ENCODE results near the gene LCE3B. TPM values are rescaled to one million over a fixed set of nuclear protein-coding genes. Genes with fewer than 3 reads are reported as not detected.
"Not testable (repeated sequence)": the region's sequence is repeated elsewhere in the genome, so short reads cannot be mapped to it uniquely, and the experiment has no call there.

The LCE3B gene, protein sequence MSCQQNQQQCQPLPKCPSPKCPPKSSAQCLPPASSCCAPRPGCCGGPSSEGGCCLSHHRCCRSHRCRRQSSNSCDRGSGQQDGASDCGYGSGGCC
- not detected for polyA plus RNA-seq (2013, experiment 1 of 4)
- polyA plus RNA-seq (2013, experiment 2 of 4), result not detected
- polyA plus RNA-seq (2013, experiment 3 of 4), result not detected
- not detected for polyA plus RNA-seq (2013, experiment 4 of 4)

DNA sequence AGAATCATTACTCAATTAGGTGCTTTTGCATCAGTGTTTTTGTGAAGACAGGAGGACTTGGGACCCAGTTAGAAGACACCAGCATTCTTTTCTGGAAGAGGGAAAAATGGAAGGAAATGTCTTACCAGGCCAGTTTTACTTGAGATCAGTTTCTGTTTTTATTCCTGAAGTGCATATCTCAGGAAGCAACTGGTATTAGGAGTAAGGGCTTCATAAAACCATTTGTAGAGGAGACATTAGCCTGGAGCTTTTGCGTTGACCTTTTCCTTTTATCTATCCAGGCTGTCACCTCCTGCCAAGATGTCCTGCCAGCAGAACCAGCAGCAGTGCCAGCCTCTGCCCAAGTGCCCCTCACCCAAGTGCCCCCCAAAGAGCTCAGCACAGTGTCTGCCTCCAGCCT is at the start of gene LCE3B:
Gene LCE3B, plus strand, starts transcription at position 301 of the 400 bp plus-strand sequence. Its CDS starts 0 bp downstream, at position 301.
- no peaks in the 10 kb centered on the region for H3K36me3 ChIP-seq (ENCODE audit: control insufficient read depth, insufficient read depth, low read length)
- no peaks in the 10 kb centered on the region for H3K9me3 ChIP-seq (ENCODE audit: control insufficient read depth, low read length)
- no CpG with 5 or more reads among the region's 1 CpG for WGBS, 2 experiments
- no peak within 1 kb of the TSS for H3K27ac ChIP-seq (ENCODE audit: insufficient read depth, low read depth, low read length, poor library complexity, severe bottlenecking)
- H3K4me1 ChIP-seq (ENCODE audit: control insufficient read depth, insufficient read depth, low read length), result no peaks in the 10 kb centered on the region
- H3K4me3 ChIP-seq (ENCODE audit: insufficient read depth, low read depth, low read length), result no peak within 1 kb of the TSS
- no peaks in the 10 kb centered on the region for H3K27me3 ChIP-seq (ENCODE audit: control insufficient read depth, insufficient read depth, low read length, poor library complexity, severe bottlenecking)

GRCh38 chr1:152565115-152565514 is 48.5 kb upstream of the LCE3B start:
- Histone ChIP-seq H3K36me3 (ENCODE audit: control insufficient read depth, insufficient read depth, low read length) (no peaks in the 10 kb centered on the region), H3K27me3 (ENCODE audit: control insufficient read depth, insufficient read depth, low read length, poor library complexity, severe bottlenecking) (no peaks in the 10 kb centered on the region), H3K27ac (ENCODE audit: insufficient read depth, low read depth, low read length, poor library complexity, severe bottlenecking) (no peak overlapping the region), H3K9me3 (ENCODE audit: control insufficient read depth, low read length) (peaks cover 10% of the 10 kb centered on the region), H3K4me3 (ENCODE audit: insufficient read depth, low read depth, low read length) (no peak overlapping the region), H3K4me1 (ENCODE audit: control insufficient read depth, insufficient read depth, low read length) (no peaks in the 10 kb centered on the region)
- 56 to 65% methylated on average over 2 of the region's 2 CpGs for WGBS, 2 experiments

DNA sequence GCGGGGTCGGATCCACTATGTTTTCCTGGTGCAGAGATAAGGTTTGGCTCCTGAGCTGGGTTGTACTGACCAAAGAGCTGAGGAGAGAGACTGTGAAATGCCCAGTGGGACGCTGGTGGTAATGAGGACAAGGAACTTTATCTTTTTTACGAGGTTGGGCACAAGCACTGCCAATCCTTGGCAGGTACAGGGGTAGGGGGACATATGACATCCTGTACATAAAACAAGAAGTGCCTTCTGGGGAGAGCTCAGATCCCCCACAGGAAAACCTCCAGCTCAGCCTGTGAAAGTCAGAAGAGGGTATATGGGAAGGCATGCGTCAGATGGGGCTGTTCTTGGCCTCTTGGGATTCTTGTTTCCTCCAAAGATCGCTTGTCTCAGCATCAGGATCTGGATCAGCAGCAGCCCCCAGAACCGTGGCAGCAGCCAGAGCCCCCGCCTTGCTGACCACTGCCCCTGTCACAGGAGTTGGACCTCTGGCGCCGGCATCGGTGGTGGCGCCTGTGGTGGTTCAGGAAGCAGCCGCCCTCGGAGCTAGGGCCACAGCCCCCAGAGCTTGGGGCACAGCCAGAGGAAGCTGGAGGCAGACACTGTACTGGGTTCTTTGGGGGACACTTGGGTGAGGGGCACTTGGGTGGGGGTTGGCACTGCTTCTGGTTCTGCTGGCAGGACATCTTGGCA is 47.9 kb upstream of the LCE3B start:
- WGBS, 2 experiments, result 74 to 75% methylated on average over 14 of the region's 14 CpGs
- Histone ChIP-seq H3K27ac (ENCODE audit: insufficient read depth, low read depth, low read length, poor library complexity, severe bottlenecking) (no peak overlapping the region), H3K9me3 (ENCODE audit: control insufficient read depth, low read length) (peaks cover 11% of the 10 kb centered on the region), H3K4me3 (ENCODE audit: insufficient read depth, low read depth, low read length) (no peak overlapping the region), H3K27me3 (ENCODE audit: control insufficient read depth, insufficient read depth, low read length, poor library complexity, severe bottlenecking) (no peaks in the 10 kb centered on the region), H3K36me3 (ENCODE audit: control insufficient read depth, insufficient read depth, low read length) (no peaks in the 10 kb centered on the region), H3K4me1 (ENCODE audit: control insufficient read depth, insufficient read depth, low read length) (no peaks in the 10 kb centered on the region)

GRCh38 chr1:152566681-152567080 is 46.9 kb upstream of the LCE3B start, which contains the start of gene LCE3E:
Gene LCE3E, minus strand, starts transcription at chr1:152566780. Its CDS starts 572 bp downstream, at chr1:152566208.
- WGBS, 2 experiments, result 70 to 85% methylated on average over 1 of the region's 1 CpG
- Histone ChIP-seq H3K27ac (ENCODE audit: insufficient read depth, low read depth, low read length, poor library complexity, severe bottlenecking) (no peak within 1 kb of the TSS), H3K9me3 (ENCODE audit: control insufficient read depth, low read length) (peaks cover 13% of the 10 kb centered on the region), H3K4me1 (ENCODE audit: control insufficient read depth, insufficient read depth, low read length) (no peaks in the 10 kb centered on the region), H3K27me3 (ENCODE audit: control insufficient read depth, insufficient read depth, low read length, poor library complexity, severe bottlenecking) (no peaks in the 10 kb centered on the region), H3K4me3 (ENCODE audit: insufficient read depth, low read depth, low read length) (no peak within 1 kb of the TSS), H3K36me3 (ENCODE audit: control insufficient read depth, insufficient read depth, low read length) (no peaks in the 10 kb centered on the region)

- 85 to 89% methylated on average over 2 of the region's 2 CpGs for WGBS, 2 experiments
- Histone ChIP-seq H3K27me3 (ENCODE audit: control insufficient read depth, insufficient read depth, low read length, poor library complexity, severe bottlenecking) (no peaks in the 10 kb centered on the region), H3K9me3 (ENCODE audit: control insufficient read depth, low read length) (peaks cover 8% of the 10 kb centered on the region), H3K27ac (ENCODE audit: insufficient read depth, low read depth, low read length, poor library complexity, severe bottlenecking) (no peak overlapping the region), H3K4me1 (ENCODE audit: control insufficient read depth, insufficient read depth, low read length) (no peaks in the 10 kb centered on the region), H3K36me3 (ENCODE audit: control insufficient read depth, insufficient read depth, low read length) (no peaks in the 10 kb centered on the region), H3K4me3 (ENCODE audit: insufficient read depth, low read depth, low read length) (no peak overlapping the region)
These were observed 36.4 kb upstream of the LCE3B start for GRCh38 chr1:152577168-152577567.

DNA sequence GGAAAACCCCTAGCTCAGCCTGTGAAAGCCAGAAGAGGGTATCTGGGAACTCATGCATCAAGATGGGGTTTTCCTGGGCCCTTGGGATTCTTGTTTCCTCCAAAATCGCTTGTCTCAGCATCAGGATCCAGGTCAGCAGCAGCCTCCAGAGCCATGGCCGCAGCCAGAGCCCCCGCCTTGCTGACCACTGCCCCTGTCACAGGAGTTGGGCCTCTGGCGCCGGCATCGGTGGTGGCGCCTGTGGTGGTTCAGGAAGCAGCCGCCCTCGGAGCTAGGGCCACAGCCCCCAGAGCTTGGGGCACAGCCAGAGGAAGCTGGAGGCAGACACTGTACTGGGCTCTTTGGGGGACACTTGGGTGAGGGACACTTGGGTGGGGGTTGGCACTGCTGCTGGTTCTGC is 34.1 kb upstream of the LCE3B start:
- H3K9me3 ChIP-seq (ENCODE audit: control insufficient read depth, low read length); H3K27ac ChIP-seq (ENCODE audit: insufficient read depth, low read depth, low read length, poor library complexity, severe bottlenecking); H3K27me3 ChIP-seq (ENCODE audit: control insufficient read depth, insufficient read depth, low read length, poor library complexity, severe bottlenecking); H3K4me1 ChIP-seq (ENCODE audit: control insufficient read depth, insufficient read depth, low read length); H3K4me3 ChIP-seq (ENCODE audit: insufficient read depth, low read depth, low read length); H3K36me3 ChIP-seq (ENCODE audit: control insufficient read depth, insufficient read depth, low read length): not testable (repeated sequence)
- WGBS, 2 experiments, result 68 to 82% methylated on average over 7 to 9 of the region's 9 CpGs

DNA sequence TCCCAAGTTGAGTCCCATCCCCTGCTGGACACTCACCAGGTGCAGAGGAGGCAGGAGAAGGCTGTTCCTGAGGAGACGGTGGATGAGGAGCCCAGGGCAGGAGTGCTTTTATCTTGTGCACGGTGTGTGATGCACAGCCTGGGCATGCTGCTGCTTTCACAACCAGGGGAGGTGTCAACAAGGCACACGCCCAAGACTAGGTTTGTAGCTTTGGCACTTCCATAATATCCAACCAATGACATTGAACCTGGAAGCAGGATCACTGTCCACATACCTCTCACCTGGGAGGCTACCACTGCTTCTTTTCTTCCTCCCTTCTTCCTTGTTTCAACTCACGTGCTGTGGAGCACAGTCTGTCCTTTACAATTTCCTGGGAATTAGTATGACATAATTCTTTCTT is 33.2 kb upstream of the LCE3B start, which contains the start of gene LCE3D:
Gene LCE3D, minus strand, starts transcription at position 84 of the 400 bp plus-strand sequence. CDS start 580 bp downstream, outside the sequence.
- Histone ChIP-seq H3K36me3 (ENCODE audit: control insufficient read depth, insufficient read depth, low read length) (no peaks in the 10 kb centered on the region), H3K4me1 (ENCODE audit: control insufficient read depth, insufficient read depth, low read length) (no peaks in the 10 kb centered on the region), H3K27ac (ENCODE audit: insufficient read depth, low read depth, low read length, poor library complexity, severe bottlenecking) (no peak within 1 kb of the TSS), H3K4me3 (ENCODE audit: insufficient read depth, low read depth, low read length) (no peak within 1 kb of the TSS), H3K27me3 (ENCODE audit: control insufficient read depth, insufficient read depth, low read length, poor library complexity, severe bottlenecking) (no peaks in the 10 kb centered on the region), H3K9me3 (ENCODE audit: control insufficient read depth, low read length) (peaks cover 3% of the 10 kb centered on the region)
- WGBS, 2 experiments, result 65 to 74% methylated on average over 3 to 4 of the region's 4 CpGs

DNA sequence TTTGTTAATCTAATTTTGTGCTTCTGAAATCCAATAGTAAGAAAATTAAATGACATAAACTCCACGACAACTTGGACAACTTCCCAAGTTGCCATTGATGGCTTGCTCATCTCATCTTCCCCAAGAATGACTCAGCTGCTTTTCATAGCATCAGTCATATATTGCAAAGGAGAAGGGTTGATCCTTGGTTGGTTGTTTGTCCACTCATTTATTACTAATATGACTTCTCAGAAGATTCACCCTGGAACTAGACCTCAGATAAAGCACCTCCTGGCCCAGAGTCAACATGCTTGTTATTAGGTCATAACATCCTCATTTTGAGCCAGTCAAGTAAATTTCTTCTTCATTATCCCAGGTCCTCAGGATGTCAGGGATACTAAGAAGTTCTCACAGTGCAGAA is 31.0 kb upstream of the LCE3B start:
- Histone ChIP-seq H3K4me3 (ENCODE audit: insufficient read depth, low read depth, low read length) (no peak overlapping the region), H3K4me1 (ENCODE audit: control insufficient read depth, insufficient read depth, low read length) (no peaks in the 10 kb centered on the region), H3K27ac (ENCODE audit: insufficient read depth, low read depth, low read length, poor library complexity, severe bottlenecking) (no peak overlapping the region), H3K27me3 (ENCODE audit: control insufficient read depth, insufficient read depth, low read length, poor library complexity, severe bottlenecking) (no peaks in the 10 kb centered on the region), H3K9me3 (ENCODE audit: control insufficient read depth, low read length) (no peaks in the 10 kb centered on the region), H3K36me3 (ENCODE audit: control insufficient read depth, insufficient read depth, low read length) (no peaks in the 10 kb centered on the region)
- WGBS, 2 experiments, result 56% methylated on average over 1 of the region's 1 CpG; no CpG with 5 or more reads in 1 of the 2 experiments

- Histone ChIP-seq H3K27ac (ENCODE audit: insufficient read depth, low read depth, low read length, poor library complexity, severe bottlenecking) (no peak overlapping the region), H3K27me3 (ENCODE audit: control insufficient read depth, insufficient read depth, low read length, poor library complexity, severe bottlenecking) (no peaks in the 10 kb centered on the region), H3K4me1 (ENCODE audit: control insufficient read depth, insufficient read depth, low read length) (no peaks in the 10 kb centered on the region), H3K9me3 (ENCODE audit: control insufficient read depth, low read length) (no peaks in the 10 kb centered on the region), H3K4me3 (ENCODE audit: insufficient read depth, low read depth, low read length) (no peak overlapping the region), H3K36me3 (ENCODE audit: control insufficient read depth, insufficient read depth, low read length) (no peaks in the 10 kb centered on the region)
- WGBS, 2 experiments, result no CpG with 5 or more reads among the region's 1 CpG
These were observed 28.0 kb upstream of the LCE3B start for GRCh38 chr1:152585586-152585985.

DNA sequence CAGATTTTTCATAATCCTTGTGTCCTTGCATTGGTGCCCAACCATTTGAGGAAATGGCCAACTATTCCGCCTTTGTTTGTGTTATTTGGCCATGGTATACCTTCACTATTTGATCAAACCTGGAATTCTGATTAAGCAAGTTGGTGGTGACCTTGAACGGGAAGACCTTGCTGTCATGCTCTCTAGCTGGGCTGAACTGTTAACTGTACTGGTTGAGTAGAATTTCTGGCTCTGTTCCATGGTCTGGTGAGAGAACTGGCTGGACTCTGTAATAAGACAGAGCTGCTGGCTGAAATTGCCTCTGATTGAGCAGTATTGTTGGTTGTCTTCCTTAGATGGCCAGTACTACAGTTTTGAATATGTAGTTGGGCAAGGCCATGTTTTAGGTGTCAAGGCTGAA is 16.6 kb upstream of the LCE3B start:
- Histone ChIP-seq H3K36me3 (ENCODE audit: control insufficient read depth, insufficient read depth, low read length) (no peaks in the 10 kb centered on the region), H3K4me1 (ENCODE audit: control insufficient read depth, insufficient read depth, low read length) (no peaks in the 10 kb centered on the region), H3K27ac (ENCODE audit: insufficient read depth, low read depth, low read length, poor library complexity, severe bottlenecking) (no peak overlapping the region), H3K27me3 (ENCODE audit: control insufficient read depth, insufficient read depth, low read length, poor library complexity, severe bottlenecking) (no peaks in the 10 kb centered on the region), H3K9me3 (ENCODE audit: control insufficient read depth, low read length) (no peaks in the 10 kb centered on the region), H3K4me3 (ENCODE audit: insufficient read depth, low read depth, low read length) (no peak overlapping the region)
- no CpG with 5 or more reads among the region's 2 CpGs for WGBS, 2 experiments
